GM23338 (cell line): ENCODE results near the gene SRD5A3. TPM values are rescaled to one million over a fixed set of nuclear protein-coding genes. Genes with fewer than 3 reads are reported as not detected.

ENCODE experiments used
- ATAC-seq: fragments of 200-7000 bp; cut with Tn5 transposase; 3 replicates; pipeline ENCODE4 v1.9.1; 2020
- DNase-seq: peaks from one replicate; pipeline ENCODE4 v3.0.0-alpha.2; 2015; ENCODE audit warnings: low spot score
- H2AFZ ChIP-seq: fragments of 200-600 bp; sonication (generic); 2 replicates; pipeline ENCODE4 v1.8.0; 2016; ENCODE audit warnings: antibody characterized with exemption, mild to moderate bottlenecking, moderate library complexity
- H3F3A ChIP-seq: fragments of 200-600 bp; sonication (generic); replicated peaks from 2 replicates; pipeline ENCODE4 v1.8.0; 2017; ENCODE audit warnings: antibody characterized with exemption, mixed run types, low read depth
- H3K27ac ChIP-seq: fragments of 200-600 bp; sonication (generic); 2 replicates; pipeline ENCODE4 v1.6.1; 2016; ENCODE audit warnings: low read depth
- H3K27me3 ChIP-seq: fragments of 200-600 bp; sonication (generic); 2 replicates; pipeline ENCODE4 v1.8.0; 2016; ENCODE audit warnings: mild to moderate bottlenecking, mixed run types, moderate library complexity; ENCODE audit not compliant: insufficient read depth
- H3K36me3 ChIP-seq: fragments of 200-600 bp; sonication (generic); 2 replicates; pipeline ENCODE4 v1.8.0; 2016; ENCODE audit warnings: mild to moderate bottlenecking; ENCODE audit not compliant: insufficient read depth
- H3K4me1 ChIP-seq: fragments of 200-600 bp; sonication (generic); 2 replicates; pipeline ENCODE4 v1.8.0; 2016; ENCODE audit warnings: mild to moderate bottlenecking, moderate library complexity; ENCODE audit not compliant: insufficient read depth
- H3K4me2 ChIP-seq: fragments of 200-600 bp; sonication (generic); 2 replicates; pipeline ENCODE4 v1.7.1; 2017; ENCODE audit warnings: mixed run types
- H3K4me3 ChIP-seq: fragments of 200-600 bp; sonication (generic); 2 replicates; pipeline ENCODE4 v1.6.1; 2016; ENCODE audit warnings: mixed run types
- H3K79me2 ChIP-seq: fragments of 200-600 bp; sonication (generic); replicated peaks from 2 replicates; pipeline ENCODE4 v1.8.0; 2017; ENCODE audit warnings: mild to moderate bottlenecking; ENCODE audit not compliant: insufficient read depth
- H3K9me2 ChIP-seq: fragments of 200-600 bp; sonication (generic); 2 replicates; pipeline ENCODE4 v1.8.0; 2017; ENCODE audit not compliant: insufficient read depth
- H4K20me1 ChIP-seq: fragments of 200-600 bp; sonication (generic); replicated peaks from 2 replicates; pipeline ENCODE4 v1.8.0; 2017; ENCODE audit warnings: mild to moderate bottlenecking; ENCODE audit not compliant: insufficient read depth
- H3K27ac Mint-ChIP-seq: 2 replicates; pipeline ENCODE4 v1.8.0; 2020; ENCODE audit warnings: inconsistent platforms, mild to moderate bottlenecking, moderate library complexity, mixed read lengths
- H3K27me3 Mint-ChIP-seq: 3 replicates; pipeline ENCODE4 v1.8.0; 2022; ENCODE audit warnings: low read depth, mild to moderate bottlenecking, moderate library complexity, mixed read lengths, inconsistent platforms; ENCODE audit not compliant: insufficient read depth, poor library complexity
- H3K36me3 Mint-ChIP-seq: 3 replicates; pipeline ENCODE4 v1.8.0; 2021; ENCODE audit warnings: low read depth, mild to moderate bottlenecking, inconsistent platforms, moderate library complexity, mixed read lengths
- H3K4me1 Mint-ChIP-seq: 3 replicates; pipeline ENCODE4 v1.8.0; 2020; ENCODE audit warnings: mild to moderate bottlenecking, inconsistent platforms, mixed read lengths
- H3K4me3 Mint-ChIP-seq: 3 replicates; pipeline ENCODE4 v1.8.0; 2021; ENCODE audit warnings: moderate library complexity, mild to moderate bottlenecking, inconsistent platforms, mixed read lengths
- H3K9me3 Mint-ChIP-seq: 3 replicates; pipeline ENCODE4 v1.8.0; 2020; ENCODE audit warnings: moderate library complexity, mild to moderate bottlenecking, inconsistent platforms, mixed read lengths
- EZH2 ChIP-seq: fragments of 200-600 bp; sonication (generic); IDR thresholded peaks from one replicate; pipeline ENCODE4 v1.8.0; 2017; ENCODE audit warnings: antibody characterized with exemption, mild to moderate bottlenecking, low read depth; ENCODE audit not compliant: unreplicated experiment
- EZH2phosphoT487 ChIP-seq: fragments of 200-600 bp; sonication (generic); IDR thresholded peaks from one replicate; pipeline ENCODE4 v1.8.1; 2018; ENCODE audit warnings: antibody characterized with exemption; ENCODE audit not compliant: unreplicated experiment
- JUNB ChIP-seq: IDR thresholded peaks from one replicate; pipeline ENCODE4 v1.6.1; 2016; ENCODE audit warnings: antibody characterized with exemption; ENCODE audit not compliant: unreplicated experiment
- NANOG ChIP-seq: IDR thresholded peaks from 2 replicates; pipeline ENCODE4 v1.6.1; 2016; ENCODE audit warnings: antibody characterized with exemption, borderline replicate concordance
- POLR2AphosphoS5 ChIP-seq: IDR thresholded peaks from 2 replicates; pipeline ENCODE4 v1.6.1; 2016; ENCODE audit warnings: antibody characterized with exemption, low read depth
- STAT1 ChIP-seq: IDR thresholded peaks from one replicate; pipeline ENCODE4 v1.6.1; 2016; ENCODE audit warnings: antibody characterized with exemption; ENCODE audit not compliant: unreplicated experiment
- ZNF331 ChIP-seq: fragments of 250-450 bp; sonication (Bioruptor Pico); IDR thresholded peaks from 2 replicates; pipeline ENCODE4 v1.5.0; 2020; ENCODE audit warnings: low read depth, mild to moderate bottlenecking, moderate library complexity
- polyA plus RNA-seq: library from polyadenylated mRNA; unstranded; fragments of >200 nt; fragmentation: Nextera tagmentation; extraction: Ambion mirVana; gene quantifications from 2 replicates; pipeline ENCODE4 v1.2.1, GENCODE V29; 2016
- total RNA-seq: library from RNA; depleted of rRNA; stranded (reverse); fragments of >200 nt; shearing (Covaris generic); gene quantifications from 2 replicates; pipeline ENCODE4 v1.2.3, GENCODE V29; 2014
- TF ChIP-seq, protein P1 (sequence below): IDR thresholded peaks from one replicate; pipeline ENCODE4 v1.6.1; 2018; ENCODE audit warnings: antibody characterized with exemption; ENCODE audit not compliant: unreplicated experiment
- TF ChIP-seq, protein P2 (sequence below): IDR thresholded peaks from 2 replicates; pipeline ENCODE4 v1.6.1; 2016; ENCODE audit warnings: antibody characterized with exemption
- TF ChIP-seq, protein P3 (sequence below): fragments of 250-450 bp; sonication (Bioruptor Pico); IDR thresholded peaks from 2 replicates; pipeline ENCODE4 v1.5.0; 2020; ENCODE audit warnings: mild to moderate bottlenecking, moderate library complexity
- TF ChIP-seq, protein P4 (sequence below), 2 experiments: fragments of 200-600 bp in 1 of 2; sonication (generic) in 1 of 2; conservative IDR thresholded peaks; 2 replicates each; pipeline versions ENCODE4 v1.5.1 to v1.6.1; 2016 to 2017; ENCODE audit warnings: antibody characterized with exemption in 2 of 2, low read depth in 2 of 2, mild to moderate bottlenecking in 2 of 2, moderate library complexity in 1 of 2

Gene SRD5A3
- total and polyA plus RNA-seq, 2 experiments from 2014 or later: 23.0 to 49.9 TPM

DNA sequence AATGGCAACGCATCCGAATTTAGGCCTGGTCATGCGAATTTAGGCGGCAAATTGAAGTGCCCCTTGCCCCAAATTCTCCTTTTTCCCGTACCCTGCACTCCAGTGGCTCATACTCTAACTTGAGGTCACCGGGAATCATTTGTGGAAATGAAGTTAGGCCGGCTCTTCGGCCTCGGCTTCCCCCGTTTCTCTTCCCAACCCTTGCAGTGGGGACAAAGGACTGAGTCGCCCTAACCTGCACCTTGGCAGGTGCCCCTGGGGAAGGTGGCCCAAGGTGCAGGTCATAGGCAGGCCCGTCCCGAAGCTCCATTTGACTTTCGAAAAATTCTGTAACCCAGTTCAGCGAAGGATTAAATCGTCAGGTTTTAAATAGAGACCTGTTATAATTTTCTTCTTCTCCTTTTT is 811 bp downstream of the SRD5A3 start:
- Histone ChIP-seq H3K27ac (peak overlapping the region; percentile 63; the same call in 1 of the 2 replicates), H2AFZ (peak overlapping the region; percentile 93)
- H3K9me3 Mint-ChIP-seq: peaks cover 12% of the 10 kb centered on the region; the same call in 2 of the 3 replicates

More for the DNA sequence above, 811 bp downstream of the SRD5A3 start:
- Histone ChIP-seq H3K79me2 (peaks cover 19% of the 10 kb centered on the region), H3K36me3 (no peaks in the 10 kb centered on the region), H3F3A (0 out of 2 replicates have a peak, but pooled peaks cover 6% of the 10 kb centered on the region), H3K9me2 (no peaks in the 10 kb centered on the region), H4K20me1 (no peaks in the 10 kb centered on the region), H3K27me3 (no peaks in the 10 kb centered on the region), H3K4me2 (peak overlapping the region; percentile 93), H3K4me3 (peak overlapping the region; percentile 83), H3K4me1 (peaks cover 17% of the 10 kb centered on the region)
- Mint-ChIP-seq H3K36me3 (peaks cover 17% of the 10 kb centered on the region), H3K4me3 (peak overlapping the region; percentile 89), H3K27me3 (peaks cover 7% of the 10 kb centered on the region), H3K4me1 (peaks cover 21% of the 10 kb centered on the region), H3K27ac (peak overlapping the region; percentile 84)
- ATAC-seq (peak; percentile 44), DNase-seq (no peak)
- TF ChIP-seq NANOG (no peak), JUNB (no peak), EZH2 (no peak), ZNF331 (CRISPR knock-in tag) (no peak), EZH2phosphoT487 (no peak), POLR2AphosphoS5 (no peak), STAT1 (no peak)
- TF ChIP-seq, protein P1, sequence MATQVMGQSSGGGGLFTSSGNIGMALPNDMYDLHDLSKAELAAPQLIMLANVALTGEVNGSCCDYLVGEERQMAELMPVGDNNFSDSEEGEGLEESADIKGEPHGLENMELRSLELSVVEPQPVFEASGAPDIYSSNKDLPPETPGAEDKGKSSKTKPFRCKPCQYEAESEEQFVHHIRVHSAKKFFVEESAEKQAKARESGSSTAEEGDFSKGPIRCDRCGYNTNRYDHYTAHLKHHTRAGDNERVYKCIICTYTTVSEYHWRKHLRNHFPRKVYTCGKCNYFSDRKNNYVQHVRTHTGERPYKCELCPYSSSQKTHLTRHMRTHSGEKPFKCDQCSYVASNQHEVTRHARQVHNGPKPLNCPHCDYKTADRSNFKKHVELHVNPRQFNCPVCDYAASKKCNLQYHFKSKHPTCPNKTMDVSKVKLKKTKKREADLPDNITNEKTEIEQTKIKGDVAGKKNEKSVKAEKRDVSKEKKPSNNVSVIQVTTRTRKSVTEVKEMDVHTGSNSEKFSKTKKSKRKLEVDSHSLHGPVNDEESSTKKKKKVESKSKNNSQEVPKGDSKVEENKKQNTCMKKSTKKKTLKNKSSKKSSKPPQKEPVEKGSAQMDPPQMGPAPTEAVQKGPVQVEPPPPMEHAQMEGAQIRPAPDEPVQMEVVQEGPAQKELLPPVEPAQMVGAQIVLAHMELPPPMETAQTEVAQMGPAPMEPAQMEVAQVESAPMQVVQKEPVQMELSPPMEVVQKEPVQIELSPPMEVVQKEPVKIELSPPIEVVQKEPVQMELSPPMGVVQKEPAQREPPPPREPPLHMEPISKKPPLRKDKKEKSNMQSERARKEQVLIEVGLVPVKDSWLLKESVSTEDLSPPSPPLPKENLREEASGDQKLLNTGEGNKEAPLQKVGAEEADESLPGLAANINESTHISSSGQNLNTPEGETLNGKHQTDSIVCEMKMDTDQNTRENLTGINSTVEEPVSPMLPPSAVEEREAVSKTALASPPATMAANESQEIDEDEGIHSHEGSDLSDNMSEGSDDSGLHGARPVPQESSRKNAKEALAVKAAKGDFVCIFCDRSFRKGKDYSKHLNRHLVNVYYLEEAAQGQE: no peak
- TF ChIP-seq, protein P2, sequence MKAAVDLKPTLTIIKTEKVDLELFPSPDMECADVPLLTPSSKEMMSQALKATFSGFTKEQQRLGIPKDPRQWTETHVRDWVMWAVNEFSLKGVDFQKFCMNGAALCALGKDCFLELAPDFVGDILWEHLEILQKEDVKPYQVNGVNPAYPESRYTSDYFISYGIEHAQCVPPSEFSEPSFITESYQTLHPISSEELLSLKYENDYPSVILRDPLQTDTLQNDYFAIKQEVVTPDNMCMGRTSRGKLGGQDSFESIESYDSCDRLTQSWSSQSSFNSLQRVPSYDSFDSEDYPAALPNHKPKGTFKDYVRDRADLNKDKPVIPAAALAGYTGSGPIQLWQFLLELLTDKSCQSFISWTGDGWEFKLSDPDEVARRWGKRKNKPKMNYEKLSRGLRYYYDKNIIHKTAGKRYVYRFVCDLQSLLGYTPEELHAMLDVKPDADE: no peak
- TF ChIP-seq, protein P3, sequence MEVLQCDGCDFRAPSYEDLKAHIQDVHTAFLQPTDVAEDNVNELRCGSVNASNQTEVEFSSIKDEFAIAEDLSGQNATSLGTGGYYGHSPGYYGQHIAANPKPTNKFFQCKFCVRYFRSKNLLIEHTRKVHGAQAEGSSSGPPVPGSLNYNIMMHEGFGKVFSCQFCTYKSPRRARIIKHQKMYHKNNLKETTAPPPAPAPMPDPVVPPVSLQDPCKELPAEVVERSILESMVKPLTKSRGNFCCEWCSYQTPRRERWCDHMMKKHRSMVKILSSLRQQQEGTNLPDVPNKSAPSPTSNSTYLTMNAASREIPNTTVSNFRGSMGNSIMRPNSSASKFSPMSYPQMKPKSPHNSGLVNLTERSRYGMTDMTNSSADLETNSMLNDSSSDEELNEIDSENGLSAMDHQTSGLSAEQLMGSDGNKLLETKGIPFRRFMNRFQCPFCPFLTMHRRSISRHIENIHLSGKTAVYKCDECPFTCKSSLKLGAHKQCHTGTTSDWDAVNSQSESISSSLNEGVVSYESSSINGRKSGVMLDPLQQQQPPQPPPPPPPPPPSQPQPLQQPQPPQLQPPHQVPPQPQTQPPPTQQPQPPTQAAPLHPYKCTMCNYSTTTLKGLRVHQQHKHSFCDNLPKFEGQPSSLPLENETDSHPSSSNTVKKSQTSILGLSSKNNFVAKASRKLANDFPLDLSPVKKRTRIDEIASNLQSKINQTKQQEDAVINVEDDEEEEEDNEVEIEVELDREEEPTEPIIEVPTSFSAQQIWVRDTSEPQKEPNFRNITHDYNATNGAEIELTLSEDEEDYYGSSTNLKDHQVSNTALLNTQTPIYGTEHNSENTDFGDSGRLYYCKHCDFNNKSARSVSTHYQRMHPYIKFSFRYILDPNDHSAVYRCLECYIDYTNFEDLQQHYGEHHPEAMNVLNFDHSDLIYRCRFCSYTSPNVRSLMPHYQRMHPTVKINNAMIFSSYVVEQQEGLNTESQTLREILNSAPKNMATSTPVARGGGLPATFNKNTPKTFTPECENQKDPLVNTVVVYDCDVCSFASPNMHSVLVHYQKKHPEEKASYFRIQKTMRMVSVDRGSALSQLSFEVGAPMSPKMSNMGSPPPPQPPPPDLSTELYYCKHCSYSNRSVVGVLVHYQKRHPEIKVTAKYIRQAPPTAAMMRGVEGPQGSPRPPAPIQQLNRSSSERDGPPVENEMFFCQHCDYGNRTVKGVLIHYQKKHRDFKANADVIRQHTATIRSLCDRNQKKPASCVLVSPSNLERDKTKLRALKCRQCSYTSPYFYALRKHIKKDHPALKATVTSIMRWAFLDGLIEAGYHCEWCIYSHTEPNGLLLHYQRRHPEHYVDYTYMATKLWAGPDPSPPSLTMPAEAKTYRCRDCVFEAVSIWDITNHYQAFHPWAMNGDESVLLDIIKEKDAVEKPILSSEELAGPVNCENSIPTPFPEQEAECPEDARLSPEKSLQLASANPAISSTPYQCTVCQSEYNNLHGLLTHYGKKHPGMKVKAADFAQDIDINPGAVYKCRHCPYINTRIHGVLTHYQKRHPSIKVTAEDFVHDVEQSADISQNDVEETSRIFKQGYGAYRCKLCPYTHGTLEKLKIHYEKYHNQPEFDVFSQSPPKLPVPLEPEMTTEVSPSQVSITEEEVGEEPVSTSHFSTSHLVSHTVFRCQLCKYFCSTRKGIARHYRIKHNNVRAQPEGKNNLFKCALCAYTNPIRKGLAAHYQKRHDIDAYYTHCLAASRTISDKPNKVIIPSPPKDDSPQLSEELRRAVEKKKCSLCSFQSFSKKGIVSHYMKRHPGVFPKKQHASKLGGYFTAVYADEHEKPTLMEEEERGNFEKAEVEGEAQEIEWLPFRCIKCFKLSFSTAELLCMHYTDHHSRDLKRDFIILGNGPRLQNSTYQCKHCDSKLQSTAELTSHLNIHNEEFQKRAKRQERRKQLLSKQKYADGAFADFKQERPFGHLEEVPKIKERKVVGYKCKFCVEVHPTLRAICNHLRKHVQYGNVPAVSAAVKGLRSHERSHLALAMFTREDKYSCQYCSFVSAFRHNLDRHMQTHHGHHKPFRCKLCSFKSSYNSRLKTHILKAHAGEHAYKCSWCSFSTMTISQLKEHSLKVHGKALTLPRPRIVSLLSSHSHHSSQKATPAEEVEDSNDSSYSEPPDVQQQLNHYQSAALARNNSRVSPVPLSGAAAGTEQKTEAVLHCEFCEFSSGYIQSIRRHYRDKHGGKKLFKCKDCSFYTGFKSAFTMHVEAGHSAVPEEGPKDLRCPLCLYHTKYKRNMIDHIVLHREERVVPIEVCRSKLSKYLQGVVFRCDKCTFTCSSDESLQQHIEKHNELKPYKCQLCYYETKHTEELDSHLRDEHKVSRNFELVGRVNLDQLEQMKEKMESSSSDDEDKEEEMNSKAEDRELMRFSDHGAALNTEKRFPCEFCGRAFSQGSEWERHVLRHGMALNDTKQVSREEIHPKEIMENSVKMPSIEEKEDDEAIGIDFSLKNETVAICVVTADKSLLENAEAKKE (CRISPR knock-in tag): no peak
- TF ChIP-seq, protein P4, sequence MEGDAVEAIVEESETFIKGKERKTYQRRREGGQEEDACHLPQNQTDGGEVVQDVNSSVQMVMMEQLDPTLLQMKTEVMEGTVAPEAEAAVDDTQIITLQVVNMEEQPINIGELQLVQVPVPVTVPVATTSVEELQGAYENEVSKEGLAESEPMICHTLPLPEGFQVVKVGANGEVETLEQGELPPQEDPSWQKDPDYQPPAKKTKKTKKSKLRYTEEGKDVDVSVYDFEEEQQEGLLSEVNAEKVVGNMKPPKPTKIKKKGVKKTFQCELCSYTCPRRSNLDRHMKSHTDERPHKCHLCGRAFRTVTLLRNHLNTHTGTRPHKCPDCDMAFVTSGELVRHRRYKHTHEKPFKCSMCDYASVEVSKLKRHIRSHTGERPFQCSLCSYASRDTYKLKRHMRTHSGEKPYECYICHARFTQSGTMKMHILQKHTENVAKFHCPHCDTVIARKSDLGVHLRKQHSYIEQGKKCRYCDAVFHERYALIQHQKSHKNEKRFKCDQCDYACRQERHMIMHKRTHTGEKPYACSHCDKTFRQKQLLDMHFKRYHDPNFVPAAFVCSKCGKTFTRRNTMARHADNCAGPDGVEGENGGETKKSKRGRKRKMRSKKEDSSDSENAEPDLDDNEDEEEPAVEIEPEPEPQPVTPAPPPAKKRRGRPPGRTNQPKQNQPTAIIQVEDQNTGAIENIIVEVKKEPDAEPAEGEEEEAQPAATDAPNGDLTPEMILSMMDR (conservative IDR thresholded peaks at IDR 0.05; ENCODE audit: low read depth in 2 of 2): no peak
